Measurements from ENCODE around the gene TERT. TPM values are rescaled to one million over a fixed set of nuclear protein-coding genes. Genes with fewer than 3 reads are reported as not detected.

The TERT gene
- total and polyA plus RNA-seq, 10 of the 15 experiments (the other 5 are each of a cell fraction or from before 2014, with no cell fraction given) = 0.08 to 21.5 (median 5.0) TPM

DNA sequence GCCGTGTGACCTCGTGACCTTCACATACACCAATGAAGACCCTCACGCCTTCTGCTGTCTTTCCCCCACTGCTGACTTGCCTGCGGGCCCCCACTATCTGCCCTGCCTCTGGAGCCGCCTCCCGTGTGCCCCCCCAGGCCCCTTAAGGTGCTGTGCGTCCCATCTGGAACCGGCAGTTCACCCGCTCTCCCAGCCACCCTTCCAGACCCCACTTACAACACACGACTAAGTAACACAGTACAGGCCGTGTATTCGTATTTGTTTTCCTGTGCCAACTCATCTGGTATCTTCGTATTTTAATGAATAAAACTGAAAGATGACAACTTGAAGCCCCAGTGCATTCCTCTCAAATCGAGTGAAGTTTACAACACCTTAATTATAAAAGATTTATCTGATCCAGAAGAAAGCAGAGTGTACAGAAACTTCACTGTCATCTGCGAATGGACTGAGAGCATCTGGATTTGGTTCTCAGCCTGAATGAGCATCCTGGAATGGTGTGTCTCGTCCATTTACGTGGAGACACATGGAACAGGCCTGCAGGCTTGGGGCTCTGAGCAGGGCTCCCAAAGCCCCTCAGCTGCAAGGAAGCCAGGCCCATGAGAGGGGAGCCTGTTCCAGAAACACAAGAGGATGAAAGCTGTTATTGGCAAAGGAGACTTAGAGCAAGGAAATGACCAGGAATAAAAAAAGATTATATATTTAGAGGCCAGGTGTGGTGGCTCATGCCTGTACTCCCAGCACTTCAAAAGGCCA is 21.9 kb upstream of the TERT start (continued):
- TF ChIP-seq, protein P1, sequence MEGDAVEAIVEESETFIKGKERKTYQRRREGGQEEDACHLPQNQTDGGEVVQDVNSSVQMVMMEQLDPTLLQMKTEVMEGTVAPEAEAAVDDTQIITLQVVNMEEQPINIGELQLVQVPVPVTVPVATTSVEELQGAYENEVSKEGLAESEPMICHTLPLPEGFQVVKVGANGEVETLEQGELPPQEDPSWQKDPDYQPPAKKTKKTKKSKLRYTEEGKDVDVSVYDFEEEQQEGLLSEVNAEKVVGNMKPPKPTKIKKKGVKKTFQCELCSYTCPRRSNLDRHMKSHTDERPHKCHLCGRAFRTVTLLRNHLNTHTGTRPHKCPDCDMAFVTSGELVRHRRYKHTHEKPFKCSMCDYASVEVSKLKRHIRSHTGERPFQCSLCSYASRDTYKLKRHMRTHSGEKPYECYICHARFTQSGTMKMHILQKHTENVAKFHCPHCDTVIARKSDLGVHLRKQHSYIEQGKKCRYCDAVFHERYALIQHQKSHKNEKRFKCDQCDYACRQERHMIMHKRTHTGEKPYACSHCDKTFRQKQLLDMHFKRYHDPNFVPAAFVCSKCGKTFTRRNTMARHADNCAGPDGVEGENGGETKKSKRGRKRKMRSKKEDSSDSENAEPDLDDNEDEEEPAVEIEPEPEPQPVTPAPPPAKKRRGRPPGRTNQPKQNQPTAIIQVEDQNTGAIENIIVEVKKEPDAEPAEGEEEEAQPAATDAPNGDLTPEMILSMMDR (IDR thresholded peaks at IDR 0.05 in 2 of 3, conservative IDR thresholded peaks at IDR 0.05 in 1 of 3; ENCODE audit: control insufficient read depth in 2 of 3, extremely low read depth in 1 of 3, insufficient read depth in 1 of 3, low read depth in 3 of 3, low read length in 3 of 3) = no peak
- no peak for TF ChIP-seq TCF12 (IDR thresholded peaks at IDR 0.05; ENCODE audit: low read depth, low read length)
- peak; percentile 53; the same call in 1 of the 2 replicates for TF ChIP-seq POLR2A (IDR thresholded peaks at IDR 0.05; ENCODE audit: low read depth, low read length)
- peak; percentile 47; the same call in 1 of the 2 replicates for TF ChIP-seq MTA3 (IDR thresholded peaks at IDR 0.05; ENCODE audit: borderline replicate concordance, low read length)
- TF ChIP-seq POLR2AphosphoS2 (IDR thresholded peaks at IDR 0.05; ENCODE audit: low read depth, low read length) = 0 out of 2 replicates have a peak, but pooled peaks have one; percentile 24
- no peak; the same call in 1 of the 2 replicates for TF ChIP-seq NR2F1 (conservative IDR thresholded peaks at IDR 0.05)
- TF ChIP-seq, protein P2, sequence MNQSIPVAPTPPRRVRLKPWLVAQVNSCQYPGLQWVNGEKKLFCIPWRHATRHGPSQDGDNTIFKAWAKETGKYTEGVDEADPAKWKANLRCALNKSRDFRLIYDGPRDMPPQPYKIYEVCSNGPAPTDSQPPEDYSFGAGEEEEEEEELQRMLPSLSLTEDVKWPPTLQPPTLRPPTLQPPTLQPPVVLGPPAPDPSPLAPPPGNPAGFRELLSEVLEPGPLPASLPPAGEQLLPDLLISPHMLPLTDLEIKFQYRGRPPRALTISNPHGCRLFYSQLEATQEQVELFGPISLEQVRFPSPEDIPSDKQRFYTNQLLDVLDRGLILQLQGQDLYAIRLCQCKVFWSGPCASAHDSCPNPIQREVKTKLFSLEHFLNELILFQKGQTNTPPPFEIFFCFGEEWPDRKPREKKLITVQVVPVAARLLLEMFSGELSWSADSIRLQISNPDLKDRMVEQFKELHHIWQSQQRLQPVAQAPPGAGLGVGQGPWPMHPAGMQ (IDR thresholded peaks at IDR 0.05; ENCODE audit: borderline replicate concordance) = no peak
- TF ChIP-seq SUZ12 (IDR thresholded peaks at IDR 0.05; ENCODE audit: unreplicated experiment) = no peak
- 0 out of 2 replicates have a peak, but pooled peaks have one; percentile 35 for TF ChIP-seq SIN3A (IDR thresholded peaks at IDR 0.05; ENCODE audit: low read depth, low read length)
- TF ChIP-seq PML (IDR thresholded peaks at IDR 0.05; ENCODE audit: low read length) = no peak
- TF ChIP-seq RB1 (IDR thresholded peaks at IDR 0.05; ENCODE audit: borderline replicate concordance) = no peak
- TF ChIP-seq, protein P3, sequence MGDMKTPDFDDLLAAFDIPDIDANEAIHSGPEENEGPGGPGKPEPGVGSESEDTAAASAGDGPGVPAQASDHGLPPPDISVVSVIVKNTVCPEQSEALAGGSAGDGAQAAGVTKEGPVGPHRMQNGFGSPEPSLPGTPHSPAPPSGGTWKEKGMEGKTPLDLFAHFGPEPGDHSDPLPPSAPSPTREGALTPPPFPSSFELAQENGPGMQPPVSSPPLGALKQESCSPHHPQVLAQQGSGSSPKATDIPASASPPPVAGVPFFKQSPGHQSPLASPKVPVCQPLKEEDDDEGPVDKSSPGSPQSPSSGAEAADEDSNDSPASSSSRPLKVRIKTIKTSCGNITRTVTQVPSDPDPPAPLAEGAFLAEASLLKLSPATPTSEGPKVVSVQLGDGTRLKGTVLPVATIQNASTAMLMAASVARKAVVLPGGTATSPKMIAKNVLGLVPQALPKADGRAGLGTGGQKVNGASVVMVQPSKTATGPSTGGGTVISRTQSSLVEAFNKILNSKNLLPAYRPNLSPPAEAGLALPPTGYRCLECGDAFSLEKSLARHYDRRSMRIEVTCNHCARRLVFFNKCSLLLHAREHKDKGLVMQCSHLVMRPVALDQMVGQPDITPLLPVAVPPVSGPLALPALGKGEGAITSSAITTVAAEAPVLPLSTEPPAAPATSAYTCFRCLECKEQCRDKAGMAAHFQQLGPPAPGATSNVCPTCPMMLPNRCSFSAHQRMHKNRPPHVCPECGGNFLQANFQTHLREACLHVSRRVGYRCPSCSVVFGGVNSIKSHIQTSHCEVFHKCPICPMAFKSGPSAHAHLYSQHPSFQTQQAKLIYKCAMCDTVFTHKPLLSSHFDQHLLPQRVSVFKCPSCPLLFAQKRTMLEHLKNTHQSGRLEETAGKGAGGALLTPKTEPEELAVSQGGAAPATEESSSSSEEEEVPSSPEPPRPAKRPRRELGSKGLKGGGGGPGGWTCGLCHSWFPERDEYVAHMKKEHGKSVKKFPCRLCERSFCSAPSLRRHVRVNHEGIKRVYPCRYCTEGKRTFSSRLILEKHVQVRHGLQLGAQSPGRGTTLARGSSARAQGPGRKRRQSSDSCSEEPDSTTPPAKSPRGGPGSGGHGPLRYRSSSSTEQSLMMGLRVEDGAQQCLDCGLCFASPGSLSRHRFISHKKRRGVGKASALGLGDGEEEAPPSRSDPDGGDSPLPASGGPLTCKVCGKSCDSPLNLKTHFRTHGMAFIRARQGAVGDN (IDR thresholded peaks at IDR 0.05) = no peak
- no peak for TF ChIP-seq RAD21 (IDR thresholded peaks at IDR 0.05; ENCODE audit: insufficient read depth, low read depth, low read length)
- TF ChIP-seq POU2F2 (IDR thresholded peaks at IDR 0.05; ENCODE audit: borderline replicate concordance, low read depth, low read length) = no peak
- no peak for TF ChIP-seq ZNF622 (IDR thresholded peaks at IDR 0.05)
- no peak for TF ChIP-seq NR2C2 (IDR thresholded peaks at IDR 0.05; ENCODE audit: borderline replicate concordance, control insufficient read depth, insufficient read length, low read depth)
- TF ChIP-seq NFIC (IDR thresholded peaks at IDR 0.05; ENCODE audit: low read depth, low read length) = no peak
- TF ChIP-seq KDM1A (IDR thresholded peaks at IDR 0.05; ENCODE audit: borderline replicate concordance) = no peak
- TF ChIP-seq, protein P4, sequence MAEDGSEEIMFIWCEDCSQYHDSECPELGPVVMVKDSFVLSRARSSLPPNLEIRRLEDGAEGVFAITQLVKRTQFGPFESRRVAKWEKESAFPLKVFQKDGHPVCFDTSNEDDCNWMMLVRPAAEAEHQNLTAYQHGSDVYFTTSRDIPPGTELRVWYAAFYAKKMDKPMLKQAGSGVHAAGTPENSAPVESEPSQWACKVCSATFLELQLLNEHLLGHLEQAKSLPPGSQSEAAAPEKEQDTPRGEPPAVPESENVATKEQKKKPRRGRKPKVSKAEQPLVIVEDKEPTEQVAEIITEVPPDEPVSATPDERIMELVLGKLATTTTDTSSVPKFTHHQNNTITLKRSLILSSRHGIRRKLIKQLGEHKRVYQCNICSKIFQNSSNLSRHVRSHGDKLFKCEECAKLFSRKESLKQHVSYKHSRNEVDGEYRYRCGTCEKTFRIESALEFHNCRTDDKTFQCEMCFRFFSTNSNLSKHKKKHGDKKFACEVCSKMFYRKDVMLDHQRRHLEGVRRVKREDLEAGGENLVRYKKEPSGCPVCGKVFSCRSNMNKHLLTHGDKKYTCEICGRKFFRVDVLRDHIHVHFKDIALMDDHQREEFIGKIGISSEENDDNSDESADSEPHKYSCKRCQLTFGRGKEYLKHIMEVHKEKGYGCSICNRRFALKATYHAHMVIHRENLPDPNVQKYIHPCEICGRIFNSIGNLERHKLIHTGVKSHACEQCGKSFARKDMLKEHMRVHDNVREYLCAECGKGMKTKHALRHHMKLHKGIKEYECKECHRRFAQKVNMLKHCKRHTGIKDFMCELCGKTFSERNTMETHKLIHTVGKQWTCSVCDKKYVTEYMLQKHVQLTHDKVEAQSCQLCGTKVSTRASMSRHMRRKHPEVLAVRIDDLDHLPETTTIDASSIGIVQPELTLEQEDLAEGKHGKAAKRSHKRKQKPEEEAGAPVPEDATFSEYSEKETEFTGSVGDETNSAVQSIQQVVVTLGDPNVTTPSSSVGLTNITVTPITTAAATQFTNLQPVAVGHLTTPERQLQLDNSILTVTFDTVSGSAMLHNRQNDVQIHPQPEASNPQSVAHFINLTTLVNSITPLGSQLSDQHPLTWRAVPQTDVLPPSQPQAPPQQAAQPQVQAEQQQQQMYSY (CRISPR knock-in tag; IDR thresholded peaks at IDR 0.05) = 0 out of 2 replicates have a peak, but pooled peaks have one; percentile 13
